CD4-positive, alpha-beta T cell treated with Interleukin-15 for 1 hour (primary cell): ENCODE measurements around the gene CIDEA.

Experiments used
- DNase-seq: peaks from one replicate; pipeline ENCODE4 v3.0.0-alpha.2; 2020

Gene CIDEA

GRCh38 chr18:12324991-12325725 is 71.0 kb downstream of the CIDEA start:
- DNase-seq = no peak

GRCh38 chr18:12325726-12326245 is 71.6 kb downstream of the CIDEA start:
- DNase-seq = no peak

DNA sequence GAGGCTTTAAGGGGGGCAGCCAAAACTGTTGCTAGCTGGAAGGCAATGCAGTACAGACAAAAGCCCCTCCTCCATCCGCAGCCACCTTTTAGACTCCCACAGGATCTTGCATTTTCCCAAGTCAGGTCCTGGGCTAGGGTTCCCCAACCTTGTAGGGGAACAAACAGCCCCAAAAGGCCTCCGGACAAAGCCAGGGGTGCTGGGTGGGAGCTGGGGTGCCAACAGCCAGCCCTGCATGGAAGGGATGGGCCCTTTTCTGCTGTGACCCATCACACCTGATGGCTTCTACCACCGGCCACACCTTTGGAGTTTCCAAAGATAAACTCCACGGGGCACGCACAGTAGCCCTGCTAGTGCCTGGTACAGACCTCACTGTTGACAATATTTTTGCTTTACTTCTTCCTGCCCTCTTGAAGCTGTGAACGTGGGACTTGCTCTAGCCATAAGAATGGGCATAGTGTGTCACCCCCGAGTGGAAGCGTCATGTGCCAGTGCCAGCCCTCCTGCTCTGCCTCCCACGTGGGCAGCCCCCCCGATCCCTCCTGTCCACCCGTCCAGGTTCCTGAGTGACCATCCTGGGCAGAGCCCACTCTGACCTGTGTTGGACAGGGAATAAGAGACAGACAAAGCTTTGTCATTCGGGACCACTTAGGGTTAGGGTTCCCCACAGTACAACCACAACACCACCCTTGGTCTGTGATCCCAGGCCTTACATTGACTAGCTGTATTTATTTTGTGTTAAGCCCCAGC is 72.7 kb downstream of the CIDEA start:
- no peak for DNase-seq
